Measurements from ENCODE around the gene E2F4. TPM values are rescaled to one million over a fixed set of nuclear protein-coding genes. Genes with fewer than 3 reads are reported as not detected.

Gene E2F4
- total and polyA plus RNA-seq, 3 donors from 2014 or later, result 72.5 to 126 (median 110) TPM

- 74 to 77% methylated on average over 4 of the region's 4 CpGs for WGBS, 2 donors
- Histone ChIP-seq H3K9me3 (no peaks in the 10 kb centered on the region), H3K27ac (peak overlapping the region in 1 of 2 donors; percentile 87), H3K4me1 (peaks cover 44% of the 10 kb centered on the region), H3K27me3 (no peaks in the 10 kb centered on the region), H3K36me3 (ENCODE audit: low read depth, missing control alignments) (no peaks in the 10 kb centered on the region), H3K4me3 (no peak overlapping the region)
- DNase-seq, result no peak
- no peak for TF ChIP-seq POLR2A (IDR thresholded peaks at IDR 0.05)
- TF ChIP-seq, protein P1, sequence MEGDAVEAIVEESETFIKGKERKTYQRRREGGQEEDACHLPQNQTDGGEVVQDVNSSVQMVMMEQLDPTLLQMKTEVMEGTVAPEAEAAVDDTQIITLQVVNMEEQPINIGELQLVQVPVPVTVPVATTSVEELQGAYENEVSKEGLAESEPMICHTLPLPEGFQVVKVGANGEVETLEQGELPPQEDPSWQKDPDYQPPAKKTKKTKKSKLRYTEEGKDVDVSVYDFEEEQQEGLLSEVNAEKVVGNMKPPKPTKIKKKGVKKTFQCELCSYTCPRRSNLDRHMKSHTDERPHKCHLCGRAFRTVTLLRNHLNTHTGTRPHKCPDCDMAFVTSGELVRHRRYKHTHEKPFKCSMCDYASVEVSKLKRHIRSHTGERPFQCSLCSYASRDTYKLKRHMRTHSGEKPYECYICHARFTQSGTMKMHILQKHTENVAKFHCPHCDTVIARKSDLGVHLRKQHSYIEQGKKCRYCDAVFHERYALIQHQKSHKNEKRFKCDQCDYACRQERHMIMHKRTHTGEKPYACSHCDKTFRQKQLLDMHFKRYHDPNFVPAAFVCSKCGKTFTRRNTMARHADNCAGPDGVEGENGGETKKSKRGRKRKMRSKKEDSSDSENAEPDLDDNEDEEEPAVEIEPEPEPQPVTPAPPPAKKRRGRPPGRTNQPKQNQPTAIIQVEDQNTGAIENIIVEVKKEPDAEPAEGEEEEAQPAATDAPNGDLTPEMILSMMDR (IDR thresholded peaks at IDR 0.05), result no peak
- intact Hi-C loops (cut with DNase I; ENCODE audit: low total_unique reads), result no loop called here
Observed at GRCh38 chr16:67245186-67245585, 53.2 kb downstream of the E2F4 start.

DNA sequence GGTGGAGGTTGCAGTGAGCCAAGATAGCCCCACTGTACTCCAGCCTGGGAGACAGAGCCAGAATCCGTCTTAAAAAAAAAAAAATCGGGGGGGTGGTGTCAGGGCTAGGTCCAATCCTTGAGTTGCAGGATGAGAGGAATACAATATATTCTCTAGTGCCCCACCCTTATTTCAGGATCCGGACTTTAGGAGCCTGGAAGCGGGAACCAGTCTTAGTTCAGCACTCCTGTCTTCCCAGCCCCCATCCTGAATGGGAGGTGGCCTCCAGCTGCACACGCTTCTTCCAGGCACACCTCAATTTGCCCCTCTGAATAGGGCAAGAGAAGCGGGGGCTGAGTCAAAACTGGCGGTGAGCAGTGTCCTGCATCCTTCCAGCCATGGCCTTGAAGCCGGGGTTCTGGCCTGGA lies 53.7 kb downstream of the E2F4 start:
- H3K36me3 ChIP-seq (ENCODE audit: low read depth, missing control alignments), result no peaks in the 10 kb centered on the region
- intact Hi-C loops (cut with DNase I; ENCODE audit: low total_unique reads), result no loop called here
- peaks cover 42% of the 10 kb centered on the region for H3K4me1 ChIP-seq
- H3K27ac ChIP-seq, result peak overlapping the region; percentile 68 to 87
- 4 to 5% methylated on average over 5 to 8 of the region's 8 CpGs for WGBS, 2 donors
- H3K4me3 ChIP-seq, result peak overlapping the region; percentile 74 to 76
- H3K9me3 ChIP-seq, result no peaks in the 10 kb centered on the region
- TF ChIP-seq, protein P1 (IDR thresholded peaks at IDR 0.05), result no peak
- TF ChIP-seq POLR2A (IDR thresholded peaks at IDR 0.05), result no peak
- no peak for DNase-seq
- H3K27me3 ChIP-seq, result no peaks in the 10 kb centered on the region

DNA sequence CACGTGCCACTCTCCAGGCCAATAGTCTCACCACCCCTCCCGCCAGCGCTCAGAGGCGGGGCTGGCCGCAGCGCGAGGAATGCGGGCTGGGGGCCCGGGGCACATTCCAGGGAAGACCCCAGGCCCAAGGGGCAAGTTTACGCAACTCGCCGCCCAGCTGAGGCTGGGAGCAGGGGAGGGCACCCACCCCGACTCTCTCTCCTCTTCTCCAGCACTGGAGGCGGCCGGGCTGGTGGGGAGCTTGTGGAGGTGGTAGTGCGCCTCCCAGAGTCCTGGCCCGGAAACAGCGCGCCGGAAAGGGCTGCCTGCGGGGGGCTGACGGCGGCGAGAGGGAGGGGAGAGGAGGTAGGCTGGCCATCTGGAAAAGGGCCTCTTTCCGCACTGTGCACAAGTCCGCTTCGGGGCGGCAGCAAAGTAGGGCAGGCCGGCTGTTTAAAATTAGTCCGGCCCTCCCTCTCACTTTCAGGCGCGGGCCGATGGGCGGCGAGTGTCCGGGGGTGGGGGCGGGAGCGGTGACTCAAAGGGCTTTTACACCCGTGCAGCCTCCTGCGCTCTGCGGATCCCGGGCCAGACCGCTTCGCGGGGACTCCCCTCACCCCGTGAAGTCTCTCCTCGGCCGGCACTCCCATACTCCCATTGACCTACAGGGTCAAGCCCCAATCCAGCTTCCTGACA lies 54.3 kb downstream of the E2F4 start:
- H3K4me1 ChIP-seq, result peaks cover 37% of the 10 kb centered on the region
- H3K36me3 ChIP-seq (ENCODE audit: low read depth, missing control alignments), result no peaks in the 10 kb centered on the region
- H3K9me3 ChIP-seq, result no peaks in the 10 kb centered on the region
- 0% methylated on average over 3 to 46 of the region's 48 CpGs for WGBS, 2 donors
- intact Hi-C loops (cut with DNase I; ENCODE audit: low total_unique reads), result no loop called here
- peak overlapping the region; percentile 68 to 87 for H3K27ac ChIP-seq
- no peaks in the 10 kb centered on the region for H3K27me3 ChIP-seq
- peak overlapping the region; percentile 74 to 76 for H3K4me3 ChIP-seq
- DNase-seq, result peak; percentile 87
- TF ChIP-seq, protein P1 (IDR thresholded peaks at IDR 0.05), result peak in 2 of 3 experiments; percentile 2 to 21
- no peak for TF ChIP-seq POLR2A (IDR thresholded peaks at IDR 0.05)

GRCh38 chr16:67246756-67247191 lies 54.8 kb downstream of the E2F4 start:
- no peak for DNase-seq
- intact Hi-C loops (cut with DNase I; ENCODE audit: low total_unique reads), result no loop called here
- WGBS, 2 donors, result 0% methylated on average over 6 to 26 of the region's 26 CpGs
- Histone ChIP-seq H3K4me3 (peak overlapping the region; percentile 74 to 76), H3K4me1 (peaks cover 31% of the 10 kb centered on the region), H3K9me3 (no peaks in the 10 kb centered on the region), H3K36me3 (ENCODE audit: low read depth, missing control alignments) (no peaks in the 10 kb centered on the region), H3K27ac (peak overlapping the region; percentile 68 to 87), H3K27me3 (no peaks in the 10 kb centered on the region)
- TF ChIP-seq, protein P1 (IDR thresholded peaks at IDR 0.05), result no peak

Measured in testis (tissue), 3 donors.